ENCODE measurements around the gene ZFAND6. TPM values are rescaled to one million over a fixed set of nuclear protein-coding genes. Genes with fewer than 3 reads are reported as not detected.

The ZFAND6 gene
- total RNA-seq, 4 donors from 2014 or later: 215 to 324 (median 226) TPM

GRCh38 chr15:80066912-80067311 is 7.4 kb downstream of the ZFAND6 start:
- no peaks in the 10 kb centered on the region for H3K27me3 ChIP-seq
- no peak for TF ChIP-seq POLR2A (IDR thresholded peaks at IDR 0.05)
- TF ChIP-seq CTCF (IDR thresholded peaks at IDR 0.05): no peak
- H3K36me3 ChIP-seq: no peaks in the 10 kb centered on the region
- no peaks in the 10 kb centered on the region for H3K9me3 ChIP-seq
- no peak overlapping the region for H3K27ac ChIP-seq
- H3K4me3 ChIP-seq (replicated peaks in 1 of 3): no peak overlapping the region
- DNase-seq: no peak
- intact Hi-C loops (cut with DNase I): no loop called here
- peaks cover 15 to 22% of the 10 kb centered on the region in 2 donors for H3K4me1 ChIP-seq

- no peak for DNase-seq
- Histone ChIP-seq H3K27me3 (no peaks in the 10 kb centered on the region), H3K27ac (no peak overlapping the region), H3K4me1 (peaks cover 21% of the 10 kb centered on the region in 2 donors), H3K9me3 (no peaks in the 10 kb centered on the region), H3K4me3 (replicated peaks in 1 of 3) (no peak overlapping the region), H3K36me3 (no peaks in the 10 kb centered on the region)
- no peak for TF ChIP-seq CTCF (IDR thresholded peaks at IDR 0.05)
- TF ChIP-seq POLR2A (IDR thresholded peaks at IDR 0.05): no peak
- 80 to 94% methylated on average over 11 of the region's 11 CpGs for WGBS, 2 donors
- intact Hi-C loops (cut with DNase I): no loop called here
These were observed 9.1 kb downstream of the ZFAND6 start for GRCh38 chr15:80068578-80068977.

GRCh38 chr15:80070840-80071239 is 11.4 kb downstream of the ZFAND6 start:
- Histone ChIP-seq H3K4me3 (replicated peaks in 1 of 3) (no peak overlapping the region), H3K27ac (no peak overlapping the region)
- no peak for DNase-seq

GRCh38 chr15:80071652-80072051 is 12.2 kb downstream of the ZFAND6 start:
- intact Hi-C loops (cut with DNase I): no loop called here
- H3K27me3 ChIP-seq: no peaks in the 10 kb centered on the region
- H3K4me3 ChIP-seq (replicated peaks in 1 of 3): no peak overlapping the region
- no peaks in the 10 kb centered on the region for H3K36me3 ChIP-seq
- TF ChIP-seq POLR2A (IDR thresholded peaks at IDR 0.05) (no peak), CTCF (IDR thresholded peaks at IDR 0.05) (no peak)
- no peaks in the 10 kb centered on the region for H3K9me3 ChIP-seq
- DNase-seq: no peak
- no peak overlapping the region for H3K27ac ChIP-seq
- peaks cover 32% of the 10 kb centered on the region in 2 donors for H3K4me1 ChIP-seq

More at GRCh38 chr15:80070840-80071239, 11.4 kb downstream of the ZFAND6 start:
- TF ChIP-seq POLR2A (IDR thresholded peaks at IDR 0.05) (no peak), CTCF (IDR thresholded peaks at IDR 0.05) (no peak)
- Histone ChIP-seq H3K27me3 (no peaks in the 10 kb centered on the region), H3K9me3 (no peaks in the 10 kb centered on the region), H3K36me3 (no peaks in the 10 kb centered on the region), H3K4me1 (peaks cover 28% of the 10 kb centered on the region in 2 donors)
- intact Hi-C loops (cut with DNase I): no loop called here

GRCh38 chr15:80072285-80072994 is 13.0 kb downstream of the ZFAND6 start:
- Histone ChIP-seq H3K36me3 (no peaks in the 10 kb centered on the region), H3K4me3 (replicated peaks in 1 of 3) (peak overlapping the region in 1 of 3 donors; percentile 21), H3K27ac (no peak overlapping the region), H3K4me1 (peaks cover 32 to 39% of the 10 kb centered on the region in 2 donors), H3K9me3 (no peaks in the 10 kb centered on the region), H3K27me3 (no peaks in the 10 kb centered on the region)
- TF ChIP-seq CTCF (IDR thresholded peaks at IDR 0.05) (no peak), POLR2A (IDR thresholded peaks at IDR 0.05) (peak in 1 of 2 donors; percentile 12)
- DNase-seq: no peak
- 0 to 2% methylated on average over 1 of the region's 1 CpG for WGBS, 2 donors
- intact Hi-C loops (cut with DNase I): no loop called here

Data from thyroid gland (tissue), 4 donors.